HL-60 (cell line): Measurements from ENCODE around the gene TECTB.

Source experiments
- DNase-seq, 2 experiments: peaks; one replicate each; pipeline ENCODE4 v3.0.0-alpha.2; 2010 to 2020; ENCODE audit warnings: low read depth in 1 of 2, low spot score in 1 of 2
- H3K27ac ChIP-seq: fragments of 250-450 bp; sonication (Bioruptor Pico); replicated peaks from 2 replicates; pipeline ENCODE4 v1.5.1; 2020; ENCODE audit warnings: mild to moderate bottlenecking, moderate library complexity
- H3K27me3 ChIP-seq: fragments of 250-450 bp; sonication (Bioruptor Pico); 2 replicates; pipeline ENCODE4 v1.5.1; 2021; ENCODE audit warnings: mild to moderate bottlenecking, moderate library complexity; ENCODE audit not compliant: insufficient read depth, poor library complexity, severe bottlenecking
- H3K4me3 ChIP-seq: replicated peaks from 2 replicates; pipeline ENCODE4 v1.5.1; 2011; ENCODE audit warnings: mild to moderate bottlenecking, control low read depth, low read length; ENCODE audit not compliant: insufficient read depth
- GABPA ChIP-seq: IDR thresholded peaks from 2 replicates; pipeline ENCODE4 v1.6.1; 2012; ENCODE audit warnings: low read depth
- POLR2AphosphoS5 ChIP-seq: IDR thresholded peaks from 2 replicates; pipeline ENCODE4 v1.6.1; 2012; ENCODE audit warnings: low read depth
- SPI1 ChIP-seq: IDR thresholded peaks from 2 replicates; pipeline ENCODE4 v1.6.1; 2012; ENCODE audit warnings: low read depth, mild to moderate bottlenecking, borderline replicate concordance
- TF ChIP-seq, protein P1 (sequence below): IDR thresholded peaks from one replicate; pipeline ENCODE4 v1.5.1; 2011; ENCODE audit warnings: low read length, control low read depth, inconsistent platforms; ENCODE audit not compliant: insufficient read depth
- TF ChIP-seq, protein P2 (sequence below): IDR thresholded peaks from 2 replicates; pipeline ENCODE4 v1.6.1; 2012; ENCODE audit warnings: low read depth; ENCODE audit not compliant: insufficient replicate concordance

TECTB gene

GRCh38 chr10:112343056-112343806, 60.0 kb downstream of the TECTB start:
- TF ChIP-seq POLR2AphosphoS5 = no peak
- TF ChIP-seq, protein P1, sequence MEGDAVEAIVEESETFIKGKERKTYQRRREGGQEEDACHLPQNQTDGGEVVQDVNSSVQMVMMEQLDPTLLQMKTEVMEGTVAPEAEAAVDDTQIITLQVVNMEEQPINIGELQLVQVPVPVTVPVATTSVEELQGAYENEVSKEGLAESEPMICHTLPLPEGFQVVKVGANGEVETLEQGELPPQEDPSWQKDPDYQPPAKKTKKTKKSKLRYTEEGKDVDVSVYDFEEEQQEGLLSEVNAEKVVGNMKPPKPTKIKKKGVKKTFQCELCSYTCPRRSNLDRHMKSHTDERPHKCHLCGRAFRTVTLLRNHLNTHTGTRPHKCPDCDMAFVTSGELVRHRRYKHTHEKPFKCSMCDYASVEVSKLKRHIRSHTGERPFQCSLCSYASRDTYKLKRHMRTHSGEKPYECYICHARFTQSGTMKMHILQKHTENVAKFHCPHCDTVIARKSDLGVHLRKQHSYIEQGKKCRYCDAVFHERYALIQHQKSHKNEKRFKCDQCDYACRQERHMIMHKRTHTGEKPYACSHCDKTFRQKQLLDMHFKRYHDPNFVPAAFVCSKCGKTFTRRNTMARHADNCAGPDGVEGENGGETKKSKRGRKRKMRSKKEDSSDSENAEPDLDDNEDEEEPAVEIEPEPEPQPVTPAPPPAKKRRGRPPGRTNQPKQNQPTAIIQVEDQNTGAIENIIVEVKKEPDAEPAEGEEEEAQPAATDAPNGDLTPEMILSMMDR = no peak
- TF ChIP-seq SPI1 = no peak
- Histone ChIP-seq H3K27me3 (no peaks in the 10 kb centered on the region), H3K27ac (no peak overlapping the region), H3K4me3 (no peak overlapping the region)
- DNase-seq = no peak

DNA sequence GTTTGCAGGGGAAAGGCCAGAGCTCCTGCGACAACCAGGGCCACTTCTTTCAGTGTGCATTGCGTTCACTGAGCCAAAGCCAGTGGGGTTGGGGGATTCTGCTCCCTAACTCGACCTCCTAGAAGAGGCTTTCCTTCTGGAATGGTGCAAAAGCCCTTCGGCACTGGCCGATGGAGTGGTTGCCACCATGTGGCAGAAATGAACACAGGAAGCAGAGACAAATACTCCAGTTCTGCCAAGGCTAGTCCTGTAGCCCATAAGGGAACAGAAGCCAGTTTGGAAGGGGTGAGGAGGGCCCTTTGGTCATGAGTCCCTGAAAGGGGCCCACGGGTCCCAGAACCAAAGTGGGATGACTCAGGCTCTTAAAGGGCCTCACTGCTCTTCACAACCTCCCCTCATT, 61.1 kb downstream of the TECTB start:
- TF ChIP-seq POLR2AphosphoS5 (no peak), SPI1 (no peak), GABPA (no peak)
- TF ChIP-seq, protein P2, sequence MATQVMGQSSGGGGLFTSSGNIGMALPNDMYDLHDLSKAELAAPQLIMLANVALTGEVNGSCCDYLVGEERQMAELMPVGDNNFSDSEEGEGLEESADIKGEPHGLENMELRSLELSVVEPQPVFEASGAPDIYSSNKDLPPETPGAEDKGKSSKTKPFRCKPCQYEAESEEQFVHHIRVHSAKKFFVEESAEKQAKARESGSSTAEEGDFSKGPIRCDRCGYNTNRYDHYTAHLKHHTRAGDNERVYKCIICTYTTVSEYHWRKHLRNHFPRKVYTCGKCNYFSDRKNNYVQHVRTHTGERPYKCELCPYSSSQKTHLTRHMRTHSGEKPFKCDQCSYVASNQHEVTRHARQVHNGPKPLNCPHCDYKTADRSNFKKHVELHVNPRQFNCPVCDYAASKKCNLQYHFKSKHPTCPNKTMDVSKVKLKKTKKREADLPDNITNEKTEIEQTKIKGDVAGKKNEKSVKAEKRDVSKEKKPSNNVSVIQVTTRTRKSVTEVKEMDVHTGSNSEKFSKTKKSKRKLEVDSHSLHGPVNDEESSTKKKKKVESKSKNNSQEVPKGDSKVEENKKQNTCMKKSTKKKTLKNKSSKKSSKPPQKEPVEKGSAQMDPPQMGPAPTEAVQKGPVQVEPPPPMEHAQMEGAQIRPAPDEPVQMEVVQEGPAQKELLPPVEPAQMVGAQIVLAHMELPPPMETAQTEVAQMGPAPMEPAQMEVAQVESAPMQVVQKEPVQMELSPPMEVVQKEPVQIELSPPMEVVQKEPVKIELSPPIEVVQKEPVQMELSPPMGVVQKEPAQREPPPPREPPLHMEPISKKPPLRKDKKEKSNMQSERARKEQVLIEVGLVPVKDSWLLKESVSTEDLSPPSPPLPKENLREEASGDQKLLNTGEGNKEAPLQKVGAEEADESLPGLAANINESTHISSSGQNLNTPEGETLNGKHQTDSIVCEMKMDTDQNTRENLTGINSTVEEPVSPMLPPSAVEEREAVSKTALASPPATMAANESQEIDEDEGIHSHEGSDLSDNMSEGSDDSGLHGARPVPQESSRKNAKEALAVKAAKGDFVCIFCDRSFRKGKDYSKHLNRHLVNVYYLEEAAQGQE = no peak
- TF ChIP-seq, protein P1 = no peak

DNA sequence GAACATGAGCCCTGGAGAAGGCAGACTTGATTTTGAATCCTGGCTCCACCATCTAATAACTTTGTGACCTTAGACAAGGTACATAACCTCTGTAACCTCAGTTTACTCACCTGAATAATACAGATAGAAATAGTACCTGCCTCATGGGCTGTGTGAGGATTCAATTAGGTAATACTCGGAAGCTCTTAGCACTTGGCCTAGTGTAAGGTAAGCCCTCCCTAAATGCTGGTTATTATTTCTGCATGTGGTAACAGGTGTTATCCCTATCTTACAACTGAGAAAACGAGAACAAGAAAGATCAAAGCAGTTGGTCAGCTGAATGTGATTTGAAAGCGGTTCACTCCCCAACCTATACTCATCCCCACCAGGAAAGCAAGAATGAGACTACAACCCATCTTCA, 62.0 kb downstream of the TECTB start:
- no peak for DNase-seq
- Histone ChIP-seq H3K27me3 (no peaks in the 10 kb centered on the region), H3K27ac (no peak overlapping the region), H3K4me3 (no peak overlapping the region)
- TF ChIP-seq, protein P2 = no peak
- TF ChIP-seq GABPA (no peak), SPI1 (no peak), POLR2AphosphoS5 (no peak)
- TF ChIP-seq, protein P1 = no peak

More for the DNA sequence above, 61.1 kb downstream of the TECTB start:
- Histone ChIP-seq H3K27ac (no peak overlapping the region), H3K27me3 (no peaks in the 10 kb centered on the region), H3K4me3 (no peak overlapping the region)
- DNase-seq = no peak

- TF ChIP-seq, protein P1 = no peak
- TF ChIP-seq SPI1 (no peak), GABPA (no peak), POLR2AphosphoS5 (no peak)
- TF ChIP-seq, protein P2 = no peak
- Histone ChIP-seq H3K27me3 (no peaks in the 10 kb centered on the region), H3K4me3 (no peak overlapping the region), H3K27ac (no peak overlapping the region)
- no peak for DNase-seq
These were observed 62.5 kb downstream of the TECTB start for GRCh38 chr10:112345743-112346142.
